Glutamatergic neuron (in vitro differentiated cells): Measurements from ENCODE around the gene UFM1. TPM values are rescaled to one million over a fixed set of nuclear protein-coding genes. Genes with fewer than 3 reads are reported as not detected.

ENCODE experiments used
- DNase-seq: peaks from one replicate; pipeline ENCODE4 v3.0.0; 2022
- H3K27ac Mint-ChIP-seq: one replicate; pipeline ENCODE4 v1.8.0; 2020; ENCODE audit warnings: mild to moderate bottlenecking, mixed read lengths, inconsistent platforms; ENCODE audit not compliant: unreplicated experiment
- H3K27me3 Mint-ChIP-seq: one replicate; pipeline ENCODE4 v1.8.0; 2020; ENCODE audit warnings: mild to moderate bottlenecking, moderate library complexity, mixed read lengths, inconsistent platforms; ENCODE audit not compliant: unreplicated experiment
- H3K36me3 Mint-ChIP-seq: one replicate; pipeline ENCODE4 v1.8.0; 2020; ENCODE audit warnings: mild to moderate bottlenecking, mixed read lengths, inconsistent platforms; ENCODE audit not compliant: unreplicated experiment
- H3K4me1 Mint-ChIP-seq: one replicate; pipeline ENCODE4 v1.8.0; 2020; ENCODE audit warnings: mild to moderate bottlenecking, low read depth, mixed read lengths, inconsistent platforms; ENCODE audit not compliant: unreplicated experiment
- H3K4me3 Mint-ChIP-seq: one replicate; pipeline ENCODE4 v1.8.0; 2020; ENCODE audit warnings: mild to moderate bottlenecking, mixed read lengths, inconsistent platforms; ENCODE audit not compliant: unreplicated experiment
- H3K9me3 Mint-ChIP-seq: one replicate; pipeline ENCODE4 v1.8.0; 2020; ENCODE audit warnings: mild to moderate bottlenecking, moderate library complexity, mixed read lengths, inconsistent platforms; ENCODE audit not compliant: unreplicated experiment
- total RNA-seq: library from RNA; stranded (reverse); fragmentation: NEBNext Ultra II Directional; extraction: Animal tissue kit (Norgen Biotek cat#: 25700); gene quantifications from one replicate; pipeline ENCODE4 v1.2.1, GENCODE V29; 2021; ENCODE audit not compliant: unreplicated experiment
- TF ChIP-seq, protein P1 (sequence below): fragments of 200-600 bp; sonication (generic); IDR thresholded peaks from one replicate; pipeline ENCODE4 v1.5.0; 2021; ENCODE audit not compliant: partially characterized antibody, unreplicated experiment

The UFM1 gene
- total RNA-seq, 1 donor from 2014 or later, result 61.0 TPM

DNA sequence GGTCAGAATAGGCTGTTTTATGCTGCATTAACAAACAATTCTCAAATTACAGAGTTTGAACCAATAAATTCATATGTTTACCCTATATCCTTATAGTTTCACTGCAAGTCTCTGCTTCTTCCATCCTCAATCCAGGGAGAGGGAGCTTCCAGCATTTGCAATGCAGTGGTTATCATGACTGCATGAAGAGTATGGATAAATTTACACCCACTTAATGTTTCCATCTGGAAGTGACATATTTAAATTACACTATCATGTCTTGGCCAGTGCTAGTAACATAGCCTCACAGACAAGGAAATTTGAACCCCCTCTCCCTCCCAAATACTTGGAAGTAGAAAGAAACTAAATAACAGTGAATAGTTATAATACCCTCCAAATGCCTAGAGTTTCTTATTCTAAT, 33.5 kb upstream of the UFM1 start:
- H3K27me3 Mint-ChIP-seq, result no peaks in the 10 kb centered on the region
- H3K36me3 Mint-ChIP-seq, result no peaks in the 10 kb centered on the region
- no peak for DNase-seq
- no peak overlapping the region for H3K27ac Mint-ChIP-seq
- TF ChIP-seq, protein P1, sequence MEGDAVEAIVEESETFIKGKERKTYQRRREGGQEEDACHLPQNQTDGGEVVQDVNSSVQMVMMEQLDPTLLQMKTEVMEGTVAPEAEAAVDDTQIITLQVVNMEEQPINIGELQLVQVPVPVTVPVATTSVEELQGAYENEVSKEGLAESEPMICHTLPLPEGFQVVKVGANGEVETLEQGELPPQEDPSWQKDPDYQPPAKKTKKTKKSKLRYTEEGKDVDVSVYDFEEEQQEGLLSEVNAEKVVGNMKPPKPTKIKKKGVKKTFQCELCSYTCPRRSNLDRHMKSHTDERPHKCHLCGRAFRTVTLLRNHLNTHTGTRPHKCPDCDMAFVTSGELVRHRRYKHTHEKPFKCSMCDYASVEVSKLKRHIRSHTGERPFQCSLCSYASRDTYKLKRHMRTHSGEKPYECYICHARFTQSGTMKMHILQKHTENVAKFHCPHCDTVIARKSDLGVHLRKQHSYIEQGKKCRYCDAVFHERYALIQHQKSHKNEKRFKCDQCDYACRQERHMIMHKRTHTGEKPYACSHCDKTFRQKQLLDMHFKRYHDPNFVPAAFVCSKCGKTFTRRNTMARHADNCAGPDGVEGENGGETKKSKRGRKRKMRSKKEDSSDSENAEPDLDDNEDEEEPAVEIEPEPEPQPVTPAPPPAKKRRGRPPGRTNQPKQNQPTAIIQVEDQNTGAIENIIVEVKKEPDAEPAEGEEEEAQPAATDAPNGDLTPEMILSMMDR, result no peak
- H3K4me1 Mint-ChIP-seq, result no peaks in the 10 kb centered on the region
- no peak overlapping the region for H3K4me3 Mint-ChIP-seq
- no peaks in the 10 kb centered on the region for H3K9me3 Mint-ChIP-seq

DNA sequence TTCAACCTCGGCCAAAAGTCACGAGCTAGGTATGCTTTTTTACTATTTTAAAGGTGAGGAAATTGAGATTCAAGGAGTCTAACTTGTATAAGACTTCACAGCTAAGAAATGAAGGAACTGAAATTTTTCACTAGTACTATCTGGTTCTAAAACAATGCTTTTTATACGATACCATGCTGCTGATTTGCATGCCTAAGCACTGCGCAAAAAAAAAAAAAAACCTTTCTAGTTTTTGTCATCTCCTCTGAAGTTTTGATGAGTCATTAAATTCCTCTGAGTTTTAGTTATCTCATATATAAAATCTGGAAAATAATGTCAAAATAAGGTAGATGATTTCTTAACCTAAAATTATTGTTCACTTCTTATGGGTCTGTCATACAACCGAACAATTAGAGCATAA, 28.0 kb upstream of the UFM1 start:
- no peak overlapping the region for H3K27ac Mint-ChIP-seq
- no peak for DNase-seq
- H3K9me3 Mint-ChIP-seq, result no peaks in the 10 kb centered on the region
- no peak overlapping the region for H3K4me3 Mint-ChIP-seq
- TF ChIP-seq, protein P1, result no peak
- no peaks in the 10 kb centered on the region for H3K4me1 Mint-ChIP-seq
- peaks cover 2% of the 10 kb centered on the region for H3K27me3 Mint-ChIP-seq
- H3K36me3 Mint-ChIP-seq, result no peaks in the 10 kb centered on the region

DNA sequence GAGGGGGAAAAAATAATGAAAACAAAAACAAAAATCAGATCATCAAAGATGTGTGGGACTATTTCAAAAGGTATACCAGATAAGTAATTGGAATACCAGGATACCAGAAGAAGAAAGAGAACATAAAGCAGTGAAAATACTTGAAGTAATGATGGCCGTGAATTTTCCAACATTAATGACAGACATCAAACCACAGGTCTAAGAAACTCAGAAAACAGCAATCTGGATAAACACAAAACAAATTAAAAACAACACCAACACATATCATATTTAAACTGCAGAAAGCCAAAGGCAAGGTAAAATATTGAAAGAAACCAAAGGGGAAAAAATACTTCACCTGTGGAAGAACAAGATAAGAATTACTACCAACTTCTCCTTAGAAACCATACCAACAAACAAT, 24.2 kb upstream of the UFM1 start:
- Mint-ChIP-seq H3K4me3 (no peak overlapping the region), H3K4me1 (no peaks in the 10 kb centered on the region), H3K9me3 (no peaks in the 10 kb centered on the region), H3K36me3 (no peaks in the 10 kb centered on the region), H3K27me3 (peaks cover 2% of the 10 kb centered on the region), H3K27ac (no peak overlapping the region)
- DNase-seq, result no peak
- TF ChIP-seq, protein P1, result no peak

DNA sequence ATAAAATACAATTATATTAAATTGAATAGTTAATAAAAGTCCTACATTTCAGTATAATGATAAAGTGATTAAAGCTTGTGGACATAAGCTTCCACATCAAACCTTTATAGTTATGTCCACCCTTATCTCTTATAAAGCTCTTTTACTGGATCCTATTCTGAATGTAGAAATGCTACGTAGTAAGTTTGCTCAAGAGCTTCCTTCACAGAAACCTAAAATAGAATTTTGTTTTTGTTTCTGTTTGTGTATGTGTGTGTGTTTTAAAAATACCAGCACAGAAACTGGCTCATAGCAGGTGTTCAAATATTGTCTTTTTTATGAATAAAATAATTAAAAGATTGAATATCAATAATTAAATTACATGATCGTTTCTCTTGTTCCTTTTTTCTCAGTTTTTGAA, 21.0 kb upstream of the UFM1 start:
- Mint-ChIP-seq H3K27me3 (peaks cover 2% of the 10 kb centered on the region), H3K4me3 (no peak overlapping the region), H3K9me3 (no peaks in the 10 kb centered on the region), H3K27ac (no peak overlapping the region), H3K4me1 (no peaks in the 10 kb centered on the region), H3K36me3 (no peaks in the 10 kb centered on the region)
- no peak for DNase-seq
- TF ChIP-seq, protein P1, result no peak

DNA sequence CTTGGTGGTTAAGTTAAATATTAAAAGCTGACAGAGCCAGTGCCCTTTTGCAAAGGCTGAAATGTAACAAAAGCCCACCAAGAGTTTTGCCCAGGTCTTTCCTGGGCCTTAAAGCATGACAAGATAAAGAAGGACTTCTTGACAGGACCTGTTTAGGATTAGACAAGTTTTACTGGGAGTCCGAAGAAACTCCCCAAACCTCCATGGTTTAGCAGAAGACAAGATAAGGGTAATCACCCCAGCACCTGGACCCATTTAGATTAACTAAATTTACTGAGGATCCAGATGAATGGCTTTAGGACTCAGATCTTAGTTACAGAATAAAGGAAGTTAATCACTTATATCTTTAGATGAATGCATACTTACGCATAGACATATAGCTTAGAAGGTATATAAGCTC, 14.8 kb upstream of the UFM1 start:
- H3K36me3 Mint-ChIP-seq, result no peaks in the 10 kb centered on the region
- H3K27me3 Mint-ChIP-seq, result no peaks in the 10 kb centered on the region
- TF ChIP-seq, protein P1, result no peak
- no peak overlapping the region for H3K27ac Mint-ChIP-seq
- H3K4me3 Mint-ChIP-seq, result no peak overlapping the region
- DNase-seq, result no peak
- H3K9me3 Mint-ChIP-seq, result no peaks in the 10 kb centered on the region
- no peaks in the 10 kb centered on the region for H3K4me1 Mint-ChIP-seq
